Stimulated activated CD8-positive, alpha-beta memory T cell treated with anti-CD3 and anti-CD28 coated beads, Interleukin-4, amount 100 ng/mL, for 4 hours (primary cell): ENCODE measurements around the gene IRF5.
"Not testable (repeated sequence)": the region's sequence is repeated elsewhere in the genome, so short reads cannot be mapped to it uniquely, and the experiment has no call there.

Experiments used
- DNase-seq, 2 donors: peaks; one replicate each; pipeline ENCODE4 v3.0.0-alpha.2; 2020; ENCODE audit warnings: low read depth in 2 of 2, low spot score in 1 of 2

The IRF5 gene

GRCh38 chr7:128959296-128959695 is 21.6 kb downstream of the IRF5 start:
- DNase-seq = no peak

- no peak for DNase-seq
Measured at GRCh38 chr7:128961030-128961659, 23.4 kb downstream of the IRF5 start.

GRCh38 chr7:128962899-128963298 is 25.2 kb downstream of the IRF5 start:
- no peak for DNase-seq

GRCh38 chr7:128963327-128963757 is 25.6 kb downstream of the IRF5 start:
- no peak for DNase-seq

GRCh38 chr7:128968624-128969023 is 30.9 kb downstream of the IRF5 start:
- DNase-seq = no peak

- no peak for DNase-seq
Measured at GRCh38 chr7:128974241-128974934, 36.7 kb downstream of the IRF5 start.

- DNase-seq = no peak
Measured at GRCh38 chr7:128982105-128982504, 44.4 kb downstream of the IRF5 start.

- no peak for DNase-seq
Measured at GRCh38 chr7:128985660-128986059, 47.9 kb downstream of the IRF5 start.

- DNase-seq = no peak
Measured at GRCh38 chr7:128986609-128987008, 48.9 kb downstream of the IRF5 start.

GRCh38 chr7:128988372-128988771 is 50.6 kb downstream of the IRF5 start:
- DNase-seq = no peak

GRCh38 chr7:128989961-128990360 is 52.2 kb downstream of the IRF5 start:
- no peak for DNase-seq

GRCh38 chr7:128993419-128993818 is 55.7 kb downstream of the IRF5 start:
- DNase-seq = no peak

GRCh38 chr7:128994560-128994959 is 56.8 kb downstream of the IRF5 start:
- DNase-seq = not testable (repeated sequence)

GRCh38 chr7:128997181-128997580 is 59.5 kb downstream of the IRF5 start:
- DNase-seq = no peak
